Measurements from ENCODE around the gene SDR9C7. TPM values are rescaled to one million over a fixed set of nuclear protein-coding genes. Genes with fewer than 3 reads are reported as not detected.
"Not testable (repeated sequence)": the region's sequence is repeated elsewhere in the genome, so short reads cannot be mapped to it uniquely, and the experiment has no call there.

Gene SDR9C7
- total and polyA plus RNA-seq, 4 donors: 0.18 to 0.48 TPM; not detected in 2

- no peaks in the 10 kb centered on the region for H3K4me1 ChIP-seq (ENCODE audit: control insufficient read depth in 1 of 2, insufficient read depth in 2 of 2, low read length in 2 of 2)
- ATAC-seq (ENCODE audit: low FRiP score): no peak
- no peaks in the 10 kb centered on the region for H3K36me3 ChIP-seq (ENCODE audit: control insufficient read depth in 1 of 2, insufficient read depth in 2 of 2, low read length in 1 of 2)
- intact Hi-C loops (cut with DNase I): no loop called here
- peaks cover 14% of the 10 kb centered on the region for H3K9me3 ChIP-seq (ENCODE audit: control insufficient read depth, low read length)
- H3K27me3 ChIP-seq (ENCODE audit: control insufficient read depth in 1 of 2, insufficient read depth in 2 of 2, low read length in 1 of 2): no peaks in the 10 kb centered on the region
- H3K27ac ChIP-seq (ENCODE audit: low read depth in 1 of 2, low read length in 2 of 2): no peak overlapping the region
- no peak overlapping the region for H3K4me3 ChIP-seq (ENCODE audit: low read length in 2 of 2)
- DNase-seq: no peak
Observed at GRCh38 chr12:56897844-56898361, 36.3 kb downstream of the SDR9C7 start.

DNA sequence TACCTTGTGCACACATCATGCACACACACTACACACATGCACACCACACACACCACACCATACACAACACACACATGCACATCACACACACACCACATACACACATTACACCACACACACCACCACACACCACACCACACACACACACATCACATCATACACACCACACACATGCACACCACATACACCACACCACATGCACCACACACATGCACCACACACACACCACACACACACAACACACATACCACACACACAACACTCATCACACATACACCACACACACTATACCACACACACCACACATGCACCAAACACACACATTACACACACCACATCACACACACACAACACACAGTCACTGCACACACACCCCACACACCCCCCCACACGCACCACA lies 38.1 kb downstream of the SDR9C7 start:
- Histone ChIP-seq H3K27ac (ENCODE audit: low read depth in 1 of 2, low read length in 2 of 2) (no peak overlapping the region), H3K4me3 (ENCODE audit: low read length in 2 of 2) (no peak overlapping the region), H3K4me1 (ENCODE audit: control insufficient read depth in 1 of 2, insufficient read depth in 2 of 2, low read length in 2 of 2) (no peaks in the 10 kb centered on the region), H3K9me3 (ENCODE audit: control insufficient read depth, low read length) (peaks cover 9% of the 10 kb centered on the region), H3K36me3 (ENCODE audit: control insufficient read depth in 1 of 2, insufficient read depth in 2 of 2, low read length in 1 of 2) (no peaks in the 10 kb centered on the region), H3K27me3 (ENCODE audit: control insufficient read depth in 1 of 2, insufficient read depth in 2 of 2, low read length in 1 of 2) (no peaks in the 10 kb centered on the region)
- no peak for DNase-seq
- 43 to 59% methylated on average over 1 of the region's 1 CpG for WGBS, 2 donors
- no peak for ATAC-seq (ENCODE audit: low FRiP score)
- intact Hi-C loops (cut with DNase I): no loop called here

GRCh38 chr12:56894698-56895368 lies 39.4 kb downstream of the SDR9C7 start:
- Histone ChIP-seq H3K9me3 (ENCODE audit: control insufficient read depth, low read length) (peaks cover 2% of the 10 kb centered on the region), H3K4me1 (ENCODE audit: control insufficient read depth in 1 of 2, insufficient read depth in 2 of 2, low read length in 2 of 2) (no peaks in the 10 kb centered on the region), H3K36me3 (ENCODE audit: control insufficient read depth in 1 of 2, insufficient read depth in 2 of 2, low read length in 1 of 2) (no peaks in the 10 kb centered on the region), H3K27ac (ENCODE audit: low read depth in 1 of 2, low read length in 2 of 2) (no peak overlapping the region), H3K27me3 (ENCODE audit: control insufficient read depth in 1 of 2, insufficient read depth in 2 of 2, low read length in 1 of 2) (no peaks in the 10 kb centered on the region), H3K4me3 (ENCODE audit: low read length in 2 of 2) (no peak overlapping the region)
- WGBS, 2 donors: 25 to 27% methylated on average over 5 of the region's 5 CpGs
- DNase-seq: no peak
- intact Hi-C loops (cut with DNase I): no loop called here
- ATAC-seq (ENCODE audit: low FRiP score): no peak

GRCh38 chr12:56891885-56892284 lies 42.3 kb downstream of the SDR9C7 start:
- not testable (repeated sequence) for H3K4me1 ChIP-seq (ENCODE audit: control insufficient read depth in 1 of 2, insufficient read depth in 2 of 2, low read length in 2 of 2)

GRCh38 chr12:56886319-56886718 lies 47.9 kb downstream of the SDR9C7 start:
- no peaks in the 10 kb centered on the region for H3K27me3 ChIP-seq (ENCODE audit: control insufficient read depth in 1 of 2, insufficient read depth in 2 of 2, low read length in 1 of 2)
- H3K4me3 ChIP-seq (ENCODE audit: low read length in 2 of 2): no peak overlapping the region
- intact Hi-C loops (cut with DNase I): no loop called here
- H3K9me3 ChIP-seq (ENCODE audit: control insufficient read depth, low read length): no peaks in the 10 kb centered on the region
- DNase-seq (no peak), ATAC-seq (ENCODE audit: low FRiP score) (no peak)
- H3K36me3 ChIP-seq (ENCODE audit: control insufficient read depth in 1 of 2, insufficient read depth in 2 of 2, low read length in 1 of 2): no peaks in the 10 kb centered on the region
- no peaks in the 10 kb centered on the region for H3K4me1 ChIP-seq (ENCODE audit: control insufficient read depth in 1 of 2, insufficient read depth in 2 of 2, low read length in 2 of 2)
- WGBS, 2 donors: 42 to 46% methylated on average over 3 of the region's 3 CpGs
- H3K27ac ChIP-seq (ENCODE audit: low read depth in 1 of 2, low read length in 2 of 2): no peak overlapping the region

More at GRCh38 chr12:56891885-56892284, 42.3 kb downstream of the SDR9C7 start:
- intact Hi-C loops (cut with DNase I); ATAC-seq (ENCODE audit: low FRiP score); H3K36me3 ChIP-seq (ENCODE audit: control insufficient read depth in 1 of 2, insufficient read depth in 2 of 2, low read length in 1 of 2); H3K9me3 ChIP-seq (ENCODE audit: control insufficient read depth, low read length); H3K27ac ChIP-seq (ENCODE audit: low read depth in 1 of 2, low read length in 2 of 2); DNase-seq; H3K4me3 ChIP-seq (ENCODE audit: low read length in 2 of 2); H3K27me3 ChIP-seq (ENCODE audit: control insufficient read depth in 1 of 2, insufficient read depth in 2 of 2, low read length in 1 of 2): not testable (repeated sequence)
- 71 to 73% methylated on average over 3 of the region's 3 CpGs for WGBS, 2 donors

DNA sequence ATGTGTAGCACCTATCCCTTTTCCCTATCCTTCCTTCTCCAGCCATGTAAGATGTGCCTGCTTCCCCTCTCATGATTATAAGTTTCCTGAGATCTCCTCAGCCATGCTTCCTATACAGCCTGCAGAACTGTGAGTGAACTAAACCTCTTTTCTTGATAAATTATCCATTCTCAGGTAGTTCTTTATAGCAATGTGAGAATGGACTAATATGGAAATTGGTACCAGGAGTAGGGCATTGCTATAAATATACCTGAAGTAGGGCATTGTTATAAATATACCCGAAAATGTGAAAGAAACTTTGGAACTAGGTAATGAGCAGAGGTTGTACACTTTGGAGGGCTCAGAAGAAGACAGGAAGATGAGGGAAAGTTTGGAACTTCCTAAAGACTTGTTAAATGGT lies 48.9 kb downstream of the SDR9C7 start:
- no peak for ATAC-seq (ENCODE audit: low FRiP score)
- intact Hi-C loops (cut with DNase I): no loop called here
- no peak for DNase-seq
- 72 to 83% methylated on average over 1 of the region's 1 CpG for WGBS, 2 donors
- H3K27me3 ChIP-seq (ENCODE audit: control insufficient read depth in 1 of 2, insufficient read depth in 2 of 2, low read length in 1 of 2): no peaks in the 10 kb centered on the region
- no peaks in the 10 kb centered on the region for H3K36me3 ChIP-seq (ENCODE audit: control insufficient read depth in 1 of 2, insufficient read depth in 2 of 2, low read length in 1 of 2)
- H3K4me3 ChIP-seq (ENCODE audit: low read length in 2 of 2): no peak overlapping the region
- H3K9me3 ChIP-seq (ENCODE audit: control insufficient read depth, low read length): no peaks in the 10 kb centered on the region
- H3K4me1 ChIP-seq (ENCODE audit: control insufficient read depth in 1 of 2, insufficient read depth in 2 of 2, low read length in 2 of 2): no peaks in the 10 kb centered on the region
- H3K27ac ChIP-seq (ENCODE audit: low read depth in 1 of 2, low read length in 2 of 2): no peak overlapping the region

DNA sequence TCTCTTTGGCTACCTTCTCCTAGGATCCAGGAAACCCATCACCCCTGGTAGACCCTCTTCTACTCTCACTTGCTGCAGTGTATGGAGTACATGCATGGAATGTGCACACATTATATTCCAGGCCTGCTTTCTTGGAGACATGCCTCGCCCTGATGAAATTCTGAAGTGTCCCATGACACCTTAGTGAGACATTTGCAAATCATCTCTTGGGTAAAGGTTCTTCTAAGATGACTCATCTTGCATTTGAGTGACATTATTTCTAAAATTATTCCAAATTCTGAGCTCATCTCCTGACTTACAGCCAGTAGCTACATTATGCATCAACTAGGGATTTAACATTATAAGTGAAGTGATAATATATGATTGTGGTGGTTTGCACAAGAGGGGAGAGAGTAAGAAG lies 49.8 kb downstream of the SDR9C7 start:
- H3K27ac ChIP-seq (ENCODE audit: low read depth in 1 of 2, low read length in 2 of 2): no peak overlapping the region
- no peak for ATAC-seq (ENCODE audit: low FRiP score)
- 63% methylated on average over 1 of the region's 1 CpG for WGBS, 2 donors
- DNase-seq: no peak
- no peaks in the 10 kb centered on the region for H3K27me3 ChIP-seq (ENCODE audit: control insufficient read depth in 1 of 2, insufficient read depth in 2 of 2, low read length in 1 of 2)
- no peaks in the 10 kb centered on the region for H3K4me1 ChIP-seq (ENCODE audit: control insufficient read depth in 1 of 2, insufficient read depth in 2 of 2, low read length in 2 of 2)
- no peaks in the 10 kb centered on the region for H3K9me3 ChIP-seq (ENCODE audit: control insufficient read depth, low read length)
- H3K4me3 ChIP-seq (ENCODE audit: low read length in 2 of 2): no peak overlapping the region
- intact Hi-C loops (cut with DNase I): no loop called here
- H3K36me3 ChIP-seq (ENCODE audit: control insufficient read depth in 1 of 2, insufficient read depth in 2 of 2, low read length in 1 of 2): no peaks in the 10 kb centered on the region

DNA sequence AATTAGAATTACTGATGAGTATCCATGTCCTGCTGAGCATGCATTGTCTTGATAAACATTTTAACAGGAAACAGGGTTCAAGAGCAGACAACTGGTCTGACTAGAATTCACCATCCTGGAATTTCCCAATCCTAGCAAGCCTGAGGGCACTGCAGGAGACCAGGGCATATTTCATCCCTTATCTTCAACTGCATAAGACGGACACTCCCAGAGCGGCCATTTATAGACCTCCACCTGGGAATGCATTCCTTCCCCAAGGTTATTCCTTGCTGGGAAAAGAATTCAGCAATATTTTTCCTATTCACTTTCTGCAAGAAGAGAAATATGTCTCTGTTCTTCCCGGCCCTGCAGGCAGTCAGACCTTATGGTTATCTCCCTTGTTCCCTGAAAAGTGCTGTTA lies 51.8 kb downstream of the SDR9C7 start:
- H3K4me1 ChIP-seq (ENCODE audit: control insufficient read depth in 1 of 2, insufficient read depth in 2 of 2, low read length in 2 of 2); H3K27ac ChIP-seq (ENCODE audit: low read depth in 1 of 2, low read length in 2 of 2); H3K27me3 ChIP-seq (ENCODE audit: control insufficient read depth in 1 of 2, insufficient read depth in 2 of 2, low read length in 1 of 2); H3K4me3 ChIP-seq (ENCODE audit: low read length in 2 of 2); ATAC-seq (ENCODE audit: low FRiP score); intact Hi-C loops (cut with DNase I); H3K36me3 ChIP-seq (ENCODE audit: control insufficient read depth in 1 of 2, insufficient read depth in 2 of 2, low read length in 1 of 2); DNase-seq; H3K9me3 ChIP-seq (ENCODE audit: control insufficient read depth, low read length): not testable (repeated sequence)
- whole genome bisulfite sequencing, 2 donors: 56 to 70% methylated on average over 3 of the region's 3 CpGs

Data from aorta (tissue), 5 donors.